Activated gamma-delta T cell (primary cell): ENCODE data around the gene GPC6.
"Not testable (repeated sequence)": the region's sequence is repeated elsewhere in the genome, so short reads cannot be mapped to it uniquely, and the experiment has no call there.

Experiments used
- DNase-seq: peaks from one replicate; lab custom pipeline; 2025; lab: John Stamatoyannopoulos, UW

GPC6 gene

DNA sequence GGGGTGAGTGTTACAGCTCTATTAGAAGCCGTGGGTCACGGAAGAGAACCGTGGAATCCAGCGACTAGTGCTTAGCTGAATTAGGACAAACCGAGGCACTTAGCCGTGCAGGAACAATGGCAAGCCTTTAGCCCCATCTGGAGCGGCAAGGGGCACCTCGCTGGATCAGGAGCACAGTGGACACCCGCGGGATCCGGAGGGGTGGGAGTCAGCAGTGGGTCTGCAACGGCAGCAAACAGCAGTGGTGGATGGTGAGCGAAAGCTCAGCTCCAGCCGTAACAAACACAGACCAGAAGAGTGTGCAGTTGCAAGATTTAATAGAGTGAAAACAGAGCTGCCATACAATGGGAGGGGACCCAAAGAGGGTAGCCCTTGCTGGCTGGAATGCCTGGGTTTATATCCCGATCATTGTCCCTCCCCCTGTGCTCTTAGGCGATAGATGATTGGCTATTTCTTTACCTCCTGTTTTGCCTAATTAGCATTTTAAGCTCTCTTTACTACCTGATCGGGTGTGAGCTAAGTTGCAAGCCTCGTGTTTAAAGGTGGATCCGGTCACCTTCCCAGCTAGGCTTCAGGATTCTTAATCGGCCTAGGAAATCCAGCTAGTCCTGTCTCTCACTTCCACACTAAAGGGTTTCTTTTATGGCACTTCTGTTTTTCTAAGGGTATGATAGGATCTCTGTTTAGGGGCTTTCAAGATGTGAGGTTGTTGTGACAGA is 1076.4 kb downstream of the GPC6 start:
- DNase-seq: not testable (repeated sequence)

DNA sequence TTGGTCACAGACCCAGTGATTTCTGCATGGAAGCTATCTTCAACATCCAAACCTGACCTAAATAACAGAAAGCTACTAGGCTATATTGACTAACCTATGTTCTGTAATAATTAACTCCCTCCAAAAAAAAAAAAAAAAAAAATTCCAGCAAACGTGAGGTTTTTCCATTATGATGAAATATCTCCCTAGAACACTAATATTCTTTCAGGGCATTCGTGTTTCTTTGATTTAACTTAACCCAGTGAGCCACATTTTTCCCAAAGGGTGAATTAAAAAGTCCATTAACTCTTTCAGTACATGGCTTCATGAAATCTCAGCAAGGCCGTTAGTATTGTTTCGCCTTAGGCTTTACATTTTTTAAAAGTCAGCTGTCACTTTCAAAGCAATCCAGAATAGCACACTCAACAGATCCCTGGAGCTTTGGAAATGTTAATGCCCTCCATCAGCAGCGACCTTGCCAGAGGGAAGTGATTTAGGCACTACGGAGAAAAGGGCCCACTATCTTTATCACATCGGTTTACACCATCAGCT is 1077.1 kb downstream of the GPC6 start:
- no peak for DNase-seq

DNA sequence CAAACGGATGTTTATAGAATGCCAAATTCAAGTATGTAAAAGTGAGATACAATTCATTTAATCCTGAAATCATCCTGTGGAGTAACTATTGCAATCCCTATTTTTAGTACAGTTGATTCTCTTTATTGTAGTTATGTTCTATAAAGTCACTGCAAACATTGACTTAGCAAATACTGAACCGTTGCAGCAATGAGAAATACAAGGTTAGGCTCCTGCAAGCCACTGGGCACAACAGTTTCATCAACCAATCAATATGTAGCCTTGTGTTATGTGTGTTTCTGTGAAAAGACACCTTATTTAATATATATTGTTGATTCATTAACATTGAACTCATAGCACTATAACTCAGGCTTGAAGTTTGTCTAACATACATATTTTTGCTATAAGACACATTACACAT is 1078.4 kb downstream of the GPC6 start:
- no peak for DNase-seq

DNA sequence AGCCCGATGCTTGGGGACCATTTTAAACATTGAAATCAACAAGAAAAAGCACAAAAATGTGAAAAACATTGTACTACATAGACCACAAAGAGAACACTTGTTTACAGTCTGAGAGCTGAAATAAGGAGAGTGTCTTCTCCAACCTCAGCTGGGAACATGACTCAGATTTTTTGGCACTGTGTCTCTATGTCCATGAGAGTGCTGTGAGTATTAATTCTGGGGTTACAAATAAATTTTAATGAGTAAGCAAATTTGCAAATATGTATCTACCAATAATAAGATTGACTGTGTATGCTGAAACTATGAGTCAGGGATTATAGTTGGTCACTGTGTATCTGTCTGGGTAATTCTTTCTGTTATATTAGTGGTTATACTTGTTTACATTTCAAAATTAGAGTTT is 1078.9 kb downstream of the GPC6 start:
- no peak for DNase-seq

DNA sequence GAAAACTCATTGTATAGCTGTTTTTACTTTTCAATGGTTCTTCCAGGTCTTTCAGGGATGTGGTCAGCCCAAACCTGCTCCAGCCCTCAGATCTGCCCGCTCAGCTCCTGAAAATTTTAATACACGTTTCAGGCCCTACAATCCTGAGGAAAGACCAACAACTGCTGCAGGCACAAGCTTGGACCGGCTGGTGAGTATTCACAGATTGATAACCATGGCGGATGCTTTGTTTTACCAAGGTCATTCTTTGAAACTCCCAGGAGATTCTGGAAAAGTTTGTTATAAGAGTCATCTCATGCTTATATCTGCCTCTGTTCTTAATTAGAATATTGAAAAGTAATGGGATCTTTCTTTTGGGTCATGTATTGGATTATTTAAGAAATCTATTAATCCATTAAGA is 1079.3 kb downstream of the GPC6 start:
- no peak for DNase-seq

DNA sequence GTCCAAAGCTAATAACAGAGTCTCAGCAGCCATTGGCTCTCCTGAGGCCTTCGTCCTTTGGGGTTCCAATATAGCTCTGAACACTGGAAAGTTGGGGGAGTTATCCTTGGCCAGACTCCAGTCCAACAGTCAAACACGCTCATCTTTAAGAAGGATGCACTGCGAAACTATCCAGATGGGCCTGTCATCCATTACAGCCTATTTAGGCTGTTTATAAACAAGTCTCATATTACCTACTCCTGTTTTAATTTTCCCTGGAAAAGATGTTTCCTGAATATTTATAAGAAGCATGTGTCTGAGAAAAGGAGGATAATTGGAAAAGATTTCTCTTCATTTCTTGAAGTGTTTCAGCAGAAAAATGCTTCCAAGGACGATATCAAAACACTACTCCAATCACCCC is 1082.2 kb downstream of the GPC6 start:
- DNase-seq: no peak

DNA sequence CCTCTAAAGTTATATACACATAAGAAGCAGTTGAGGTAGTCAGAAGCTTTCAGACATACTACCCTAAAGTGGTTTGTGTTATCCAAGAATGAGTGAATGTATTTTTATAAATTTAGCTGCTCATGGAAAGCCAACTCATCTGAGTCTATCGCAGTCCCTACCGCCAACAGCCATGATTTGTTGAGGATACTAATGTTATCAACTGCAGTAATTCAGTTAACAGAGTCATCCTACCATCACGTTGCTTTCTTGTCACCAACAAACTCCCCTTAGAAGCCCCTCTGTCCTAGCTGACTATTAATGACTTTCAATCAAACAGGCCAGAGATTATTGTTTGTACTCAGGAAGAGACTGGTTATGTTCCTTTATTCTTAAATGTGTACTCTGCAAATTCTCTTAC is 1083.0 kb downstream of the GPC6 start:
- no peak for DNase-seq

DNA sequence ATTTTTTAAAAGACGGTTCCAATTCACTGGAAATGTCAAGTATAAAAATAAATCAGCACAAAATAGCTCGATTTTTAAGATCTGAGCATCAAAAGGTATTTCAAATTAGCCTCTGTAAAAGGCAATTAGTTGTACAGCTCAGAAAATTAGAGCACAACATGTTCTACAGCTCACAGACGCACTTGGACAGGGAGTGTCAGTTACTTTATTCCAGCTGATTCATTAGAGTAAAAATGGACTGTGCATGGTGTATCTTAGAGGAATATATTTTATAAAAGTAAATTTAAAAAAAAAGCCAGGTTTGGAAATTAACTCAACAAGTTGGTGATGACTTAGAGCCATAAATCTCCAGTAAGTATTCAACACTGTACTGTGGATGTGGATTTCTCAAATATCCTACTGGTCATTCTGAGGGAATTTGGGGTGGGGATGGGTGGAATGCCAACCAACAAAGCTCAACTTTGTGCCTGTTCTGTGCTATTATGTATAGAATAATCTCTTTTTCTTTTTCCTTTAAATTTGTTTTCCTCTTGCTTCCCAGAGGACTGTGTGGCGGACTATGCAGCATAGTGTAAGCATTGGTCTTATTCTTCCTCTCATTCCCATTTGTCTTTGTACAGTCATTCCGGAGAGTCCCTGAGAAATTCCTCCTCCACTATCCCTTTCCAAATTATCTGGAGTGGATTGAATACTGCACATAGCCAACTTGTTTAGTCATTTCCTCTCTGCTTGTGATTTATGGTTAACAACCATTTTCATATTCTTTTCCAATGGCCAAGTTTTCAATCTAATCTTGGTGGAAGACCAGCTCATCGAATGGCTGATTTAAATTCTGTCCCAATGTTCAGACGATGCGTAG is 1083.6 kb downstream of the GPC6 start:
- no peak for DNase-seq

DNA sequence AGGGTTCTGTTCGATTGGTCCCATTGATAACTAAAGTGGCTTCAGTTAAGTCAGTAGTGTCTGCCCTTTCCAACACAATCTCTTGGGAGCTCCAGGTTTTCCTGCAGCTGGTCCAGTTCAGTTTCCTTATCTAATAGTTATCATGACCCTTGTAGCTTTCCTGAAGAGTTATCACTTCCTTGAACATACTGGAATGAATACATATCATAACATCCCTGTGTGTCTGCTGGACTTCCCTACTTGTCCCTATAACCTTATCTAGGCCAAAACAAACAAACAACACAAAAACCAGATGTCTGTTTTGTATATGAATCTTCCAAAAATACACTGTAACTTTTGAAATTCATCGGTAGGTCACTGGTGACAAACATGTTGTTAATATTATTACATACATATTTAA is 1085.3 kb downstream of the GPC6 start:
- no peak for DNase-seq

DNA sequence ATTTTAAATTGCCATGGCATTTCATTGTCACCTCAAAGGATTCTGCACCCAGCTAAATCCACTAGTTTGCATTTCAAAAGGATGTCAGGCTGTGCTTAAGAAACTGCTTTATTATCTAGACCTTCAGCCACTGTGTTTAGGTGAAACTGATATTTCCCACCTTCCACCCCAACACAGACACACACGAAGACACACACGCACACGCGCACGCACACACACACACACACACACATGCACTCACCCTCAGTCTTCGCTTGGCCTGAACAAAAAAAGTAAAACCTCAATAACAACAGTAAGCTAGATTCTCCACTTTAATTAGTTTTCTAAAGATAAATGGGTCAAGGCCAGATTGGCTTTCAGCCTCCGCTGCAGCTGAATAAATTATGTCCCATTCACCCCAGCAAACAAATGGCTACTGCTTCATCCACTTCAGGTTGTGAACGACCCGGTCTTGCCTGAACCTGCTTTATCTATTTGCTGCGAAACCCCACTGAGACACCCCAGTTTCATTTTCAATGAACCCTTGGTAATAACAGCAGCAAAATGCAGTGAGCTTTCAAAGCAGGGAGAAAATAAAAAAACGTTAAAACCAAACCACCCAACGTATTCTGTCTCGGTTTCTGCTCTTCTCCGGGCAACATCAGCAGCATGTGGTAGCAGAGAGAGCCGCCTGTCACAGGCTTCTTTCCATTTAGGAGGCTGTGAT is 1086.1 kb downstream of the GPC6 start:
- no peak for DNase-seq

DNA sequence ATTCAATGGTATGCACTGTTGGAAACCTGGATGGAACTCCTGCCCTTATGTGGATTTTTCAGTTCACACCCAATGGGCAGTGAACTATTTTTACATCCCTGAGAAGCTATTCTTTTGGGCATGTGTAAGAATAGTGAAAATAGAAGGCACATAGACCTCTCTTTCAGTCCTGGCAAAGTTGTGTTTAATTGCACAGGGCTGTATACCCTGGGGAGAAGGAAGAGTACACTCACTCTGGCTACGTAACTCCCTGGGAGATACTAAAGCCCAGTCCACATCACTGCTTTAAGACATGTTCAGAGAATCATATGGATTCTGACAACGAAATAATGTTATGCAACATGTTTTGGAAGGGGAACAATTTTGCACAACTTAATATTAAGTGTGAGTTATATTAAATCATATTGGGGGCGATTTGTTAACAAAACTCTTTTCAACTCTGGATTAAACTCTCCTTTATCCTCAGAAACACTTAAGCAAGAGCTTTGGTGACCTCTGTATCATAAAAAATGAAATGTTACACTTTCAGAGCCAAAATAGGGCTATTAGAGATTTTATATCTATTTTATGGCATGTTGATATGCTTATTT is 1086.8 kb downstream of the GPC6 start:
- DNase-seq: no peak

DNA sequence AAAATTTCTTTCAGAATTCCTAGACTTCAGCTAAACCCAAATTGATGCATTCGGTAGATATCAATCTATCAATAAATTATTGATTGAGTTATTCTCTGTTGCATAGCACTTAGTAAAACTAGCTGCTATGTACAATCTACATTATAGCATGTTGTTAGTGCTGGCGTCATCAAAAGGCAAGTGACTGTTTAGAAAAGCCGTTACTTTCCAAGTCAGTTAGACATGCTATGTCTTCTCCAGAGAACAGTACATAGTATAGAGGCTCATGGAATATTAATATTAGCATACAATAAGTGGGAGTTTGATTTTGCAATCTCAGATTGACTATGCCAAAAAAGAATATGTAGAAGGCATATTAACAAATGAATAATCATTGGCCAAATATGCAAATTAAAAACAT is 1087.3 kb downstream of the GPC6 start:
- no peak for DNase-seq

DNA sequence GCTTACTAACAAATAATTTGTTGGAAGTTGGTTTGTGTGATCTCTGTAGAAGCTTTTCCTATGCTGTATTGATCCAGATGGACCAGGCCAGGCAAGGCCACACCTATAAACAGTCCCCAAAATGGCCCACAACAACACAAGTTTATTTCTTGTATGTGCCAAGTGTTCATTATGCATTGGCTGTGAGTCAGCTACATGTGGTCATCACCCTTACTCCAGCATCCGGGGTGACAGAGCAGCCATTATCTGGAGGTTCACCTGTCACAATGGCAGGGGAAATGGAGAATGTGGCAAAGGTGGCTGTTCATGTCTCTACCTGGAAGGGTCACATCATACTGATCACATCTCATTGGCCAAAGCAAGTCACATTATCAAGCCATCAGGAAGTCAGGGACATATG is 1088.6 kb downstream of the GPC6 start:
- DNase-seq: no peak

DNA sequence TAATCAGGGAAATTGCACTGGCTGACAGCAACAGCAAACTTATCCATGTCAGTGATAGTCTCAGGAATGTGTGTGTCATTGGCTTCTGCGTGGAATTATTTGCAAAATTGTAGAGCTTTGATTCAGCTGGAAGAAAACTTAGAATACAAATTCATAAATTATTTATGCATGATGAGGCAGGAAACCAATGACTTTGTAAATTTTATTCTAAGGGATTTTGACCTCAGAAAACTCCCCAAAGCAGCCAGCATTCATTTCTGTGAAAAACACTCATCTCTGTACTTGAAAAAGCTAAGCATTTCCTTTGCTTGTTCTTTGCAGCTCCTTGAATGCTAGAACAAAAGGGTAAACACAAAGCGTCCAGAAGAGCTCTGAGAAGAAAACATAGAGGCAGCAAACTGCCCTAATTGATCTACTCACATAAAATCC is 1090.5 kb downstream of the GPC6 start:
- no peak for DNase-seq

DNA sequence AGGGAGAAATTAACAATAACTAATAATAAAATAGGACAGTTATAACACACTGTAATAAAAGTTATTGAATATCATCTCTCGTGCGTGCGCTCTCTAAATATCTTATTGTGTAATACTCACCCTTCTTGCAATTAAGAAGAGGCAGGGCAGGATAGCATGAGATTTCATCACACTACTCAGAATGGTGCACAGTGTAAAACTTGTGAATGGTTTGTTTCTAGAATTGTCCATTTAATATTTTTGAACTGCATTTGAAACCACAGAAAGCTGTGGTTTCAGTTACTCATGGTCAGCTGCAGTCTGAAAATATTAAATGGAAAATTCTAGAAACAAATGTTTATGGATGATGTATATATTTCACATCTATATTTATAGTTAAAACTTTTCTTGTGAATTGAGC is 1091.8 kb downstream of the GPC6 start:
- DNase-seq: no peak

DNA sequence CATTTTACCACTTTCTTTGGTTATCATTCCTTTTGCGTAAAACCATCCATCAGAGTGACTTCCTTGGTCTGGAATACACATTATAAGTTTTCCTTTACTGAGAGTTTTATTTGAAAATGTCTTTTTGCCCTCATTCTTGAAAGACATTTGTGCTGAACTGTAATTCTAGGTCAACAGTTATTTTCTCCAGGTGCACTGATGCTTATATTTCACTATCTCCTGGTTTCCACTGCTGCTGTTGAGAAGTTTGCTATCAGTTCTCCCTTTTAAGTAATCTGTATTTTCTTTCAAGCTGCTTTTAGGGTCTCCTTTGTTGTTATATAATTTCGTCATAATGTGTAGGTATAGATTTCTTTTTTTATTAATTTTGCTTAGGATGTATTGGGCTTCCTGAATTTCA is 1092.9 kb downstream of the GPC6 start:
- DNase-seq: no peak

DNA sequence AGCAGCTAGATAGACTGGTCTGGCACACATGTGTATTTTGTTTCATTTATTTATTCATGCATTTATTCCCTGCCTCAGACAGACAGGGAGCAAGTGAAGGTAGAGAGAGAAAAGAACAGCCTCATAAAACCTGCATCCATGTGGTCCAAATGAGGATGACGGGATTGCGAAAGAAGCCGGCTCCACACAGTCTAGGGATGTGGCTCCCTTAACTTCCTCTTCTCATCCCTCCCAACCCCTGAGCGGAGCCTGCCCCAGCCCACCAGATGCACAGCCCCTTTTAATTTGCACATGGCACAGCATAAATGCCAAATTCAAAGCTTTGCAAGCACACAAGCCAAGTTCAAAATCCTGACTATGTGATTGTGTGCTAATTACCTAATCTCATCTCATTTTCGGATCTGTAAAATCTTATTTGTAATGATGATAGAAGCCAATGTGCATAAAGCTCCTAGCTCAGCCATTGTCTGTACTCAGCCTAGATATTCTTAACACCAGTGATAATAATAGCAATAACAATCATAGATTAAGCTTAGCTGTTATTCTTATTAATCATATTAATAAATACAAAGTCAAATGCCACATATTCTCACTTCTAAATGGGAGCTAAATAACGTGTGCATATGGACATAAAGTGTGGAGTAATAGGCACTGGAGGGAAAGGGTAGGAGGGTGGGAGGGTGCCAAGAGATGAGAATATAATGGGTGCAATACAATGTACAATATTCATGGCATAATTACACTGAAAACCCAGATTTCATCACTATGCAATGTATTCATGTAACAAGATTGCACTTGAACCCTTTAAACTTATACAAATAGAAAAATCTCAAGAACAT is 1096.5 kb downstream of the GPC6 start:
- no peak for DNase-seq

DNA sequence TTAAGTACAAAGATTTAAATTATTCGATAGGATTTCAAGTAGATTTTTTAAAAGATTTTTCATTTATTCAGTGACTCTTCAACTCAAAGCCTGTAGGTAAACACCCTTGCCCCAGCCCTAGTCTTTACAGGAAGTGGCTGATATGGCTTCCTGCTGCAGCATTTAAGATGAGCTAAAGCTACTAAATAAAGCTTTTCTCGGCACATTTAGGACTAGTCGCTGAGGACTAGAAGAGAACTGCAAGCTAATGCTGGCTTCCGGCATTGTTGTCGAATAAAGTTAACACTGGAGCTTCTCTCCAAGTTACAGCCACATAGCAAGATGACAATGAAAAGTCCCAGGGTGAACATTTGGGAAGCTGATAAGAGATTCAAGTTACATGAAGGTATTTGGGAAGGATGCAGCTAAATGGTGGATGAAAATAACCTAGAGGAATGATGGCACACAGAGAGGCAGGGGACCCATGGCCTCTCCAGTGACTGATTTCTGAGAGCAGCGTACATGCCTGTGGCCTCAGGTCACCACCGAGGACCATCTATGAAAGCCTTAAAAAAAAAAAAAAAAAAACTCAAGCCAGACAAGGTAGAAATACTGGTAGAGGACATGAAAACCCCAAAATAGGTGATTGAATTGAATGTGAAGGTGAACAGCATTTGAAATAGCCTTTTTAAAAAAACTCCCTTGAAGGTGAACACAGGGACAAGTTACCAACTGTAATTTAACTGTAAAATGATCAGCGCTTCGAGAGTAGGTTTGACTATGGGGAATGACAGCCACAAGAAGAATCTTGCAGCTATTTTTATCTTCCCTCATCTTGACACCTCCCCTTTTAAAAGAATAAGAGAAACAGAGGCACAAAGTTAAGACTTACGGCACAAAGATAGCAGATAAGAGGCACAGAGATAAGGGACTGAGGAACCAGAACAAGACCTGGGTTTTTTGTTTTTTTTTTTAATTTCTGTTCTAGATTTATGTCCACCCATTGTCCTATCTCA is 1097.5 kb downstream of the GPC6 start:
- DNase-seq: no peak

DNA sequence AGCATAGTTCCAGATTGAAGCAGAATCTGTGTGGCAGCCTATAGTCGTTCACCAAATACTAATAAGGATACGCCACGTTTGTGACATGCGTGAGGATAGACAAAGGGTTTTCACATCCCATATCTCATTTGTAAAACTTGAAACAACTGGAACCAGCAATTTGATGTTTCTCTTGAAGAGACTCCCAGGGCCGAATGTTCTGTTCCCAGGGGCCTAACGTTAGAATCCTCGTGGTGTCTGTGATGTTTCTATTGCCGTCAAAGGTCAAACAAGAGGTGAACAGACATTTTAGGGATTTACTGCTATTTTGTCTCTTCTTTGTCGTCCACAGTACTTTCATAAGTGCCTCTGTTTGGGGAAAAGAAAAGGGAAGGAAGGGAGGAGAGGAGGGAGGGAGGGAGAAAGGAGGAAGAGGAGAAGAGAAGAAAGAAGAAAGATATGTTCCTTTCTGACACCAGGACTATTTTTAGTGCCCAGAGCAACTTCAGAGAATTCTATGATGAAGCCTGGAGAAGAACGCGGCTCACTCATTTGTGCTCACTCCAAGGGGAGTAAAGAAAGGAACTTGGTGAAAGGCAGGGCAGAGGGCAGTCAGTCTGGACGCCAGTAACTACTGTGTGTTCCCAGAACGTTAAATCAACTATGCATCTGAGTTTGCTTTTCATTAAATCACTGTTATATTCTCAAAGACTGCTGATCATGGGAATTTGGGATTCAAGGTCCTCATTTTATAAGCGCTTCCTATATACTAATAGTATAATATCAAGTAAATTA is 1098.3 kb downstream of the GPC6 start:
- no peak for DNase-seq
